MM.1S (cell line): ENCODE measurements around the gene JADE2.

ENCODE experiments used
- EZH2 ChIP-seq: fragments of 300-600 bp; sonication (generic); optimal IDR thresholded peaks from 2 replicates; pipeline ENCODE3; 2017; ENCODE audit warnings: low read depth, mild to moderate bottlenecking, antibody characterized with exemption, low read length, mixed read lengths
- EZH2phosphoT487 ChIP-seq: fragments of 300-600 bp; sonication (generic); IDR thresholded peaks from 2 replicates; pipeline ENCODE4 v1.6.1; 2018; ENCODE audit warnings: antibody characterized with exemption, low read length
- TF ChIP-seq, protein P1 (sequence below): fragments of 300-600 bp; sonication (generic); IDR thresholded peaks from 2 replicates; pipeline ENCODE4 v1.5.1; 2016; ENCODE audit warnings: antibody characterized with exemption, low read length, mixed read lengths

DNA sequence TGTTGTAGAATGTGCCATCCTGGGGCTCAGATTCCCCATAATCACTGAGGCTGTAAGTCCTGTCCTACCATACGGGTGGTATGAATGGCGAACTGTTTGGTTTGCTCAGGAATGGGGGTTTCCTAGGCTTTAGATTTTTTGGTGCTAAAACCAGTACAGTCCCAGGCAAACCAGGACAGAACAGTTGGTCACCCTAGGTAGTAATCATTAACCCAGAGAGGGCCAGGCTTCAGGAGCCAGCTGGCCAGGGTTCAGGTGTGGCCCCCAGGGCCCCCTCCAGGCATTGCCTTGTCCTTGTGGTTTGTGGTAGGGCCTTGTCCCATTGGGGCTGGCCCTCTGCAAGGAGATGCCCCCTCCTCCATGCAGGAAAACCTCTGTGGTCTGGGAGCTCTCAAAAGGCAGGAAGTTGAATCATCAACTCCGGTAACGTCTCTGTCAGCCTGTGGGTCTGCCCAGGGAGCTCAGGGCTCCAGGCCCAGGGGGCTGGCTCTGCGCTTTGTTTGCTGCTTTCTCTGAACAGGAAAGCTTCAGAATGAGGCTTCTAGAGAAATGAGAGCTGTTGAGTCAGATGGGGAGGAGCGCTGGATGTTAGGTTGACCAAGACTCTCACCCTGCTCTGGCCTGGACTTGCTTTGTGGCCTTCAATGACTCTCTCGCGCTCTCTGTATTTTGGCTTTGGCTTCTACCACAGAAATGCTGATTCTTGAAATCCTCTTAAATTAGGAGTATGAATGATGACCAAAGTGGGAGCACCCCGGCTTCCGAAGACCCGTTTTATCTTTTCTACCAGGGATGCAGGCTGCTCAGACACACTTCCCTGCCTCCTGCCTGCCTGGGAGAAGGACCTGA is 22.2 kb upstream of the JADE2 start:
- TF ChIP-seq, protein P1, sequence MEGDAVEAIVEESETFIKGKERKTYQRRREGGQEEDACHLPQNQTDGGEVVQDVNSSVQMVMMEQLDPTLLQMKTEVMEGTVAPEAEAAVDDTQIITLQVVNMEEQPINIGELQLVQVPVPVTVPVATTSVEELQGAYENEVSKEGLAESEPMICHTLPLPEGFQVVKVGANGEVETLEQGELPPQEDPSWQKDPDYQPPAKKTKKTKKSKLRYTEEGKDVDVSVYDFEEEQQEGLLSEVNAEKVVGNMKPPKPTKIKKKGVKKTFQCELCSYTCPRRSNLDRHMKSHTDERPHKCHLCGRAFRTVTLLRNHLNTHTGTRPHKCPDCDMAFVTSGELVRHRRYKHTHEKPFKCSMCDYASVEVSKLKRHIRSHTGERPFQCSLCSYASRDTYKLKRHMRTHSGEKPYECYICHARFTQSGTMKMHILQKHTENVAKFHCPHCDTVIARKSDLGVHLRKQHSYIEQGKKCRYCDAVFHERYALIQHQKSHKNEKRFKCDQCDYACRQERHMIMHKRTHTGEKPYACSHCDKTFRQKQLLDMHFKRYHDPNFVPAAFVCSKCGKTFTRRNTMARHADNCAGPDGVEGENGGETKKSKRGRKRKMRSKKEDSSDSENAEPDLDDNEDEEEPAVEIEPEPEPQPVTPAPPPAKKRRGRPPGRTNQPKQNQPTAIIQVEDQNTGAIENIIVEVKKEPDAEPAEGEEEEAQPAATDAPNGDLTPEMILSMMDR = no peak
- TF ChIP-seq EZH2 (no peak), EZH2phosphoT487 (no peak)
